Ishikawa (cell line): ENCODE results near the gene C11orf54.

ENCODE experiments used
- CEBPB ChIP-seq: IDR thresholded peaks from 2 replicates; pipeline ENCODE4 v1.6.1; 2012
- CREB1 ChIP-seq: IDR thresholded peaks from 2 replicates; pipeline ENCODE4 v1.6.1; 2012; ENCODE audit warnings: low read depth
- EGR1 ChIP-seq: IDR thresholded peaks from 2 replicates; pipeline ENCODE4 v1.6.1; 2012
- EP300 ChIP-seq: IDR thresholded peaks from 2 replicates; pipeline ENCODE4 v1.6.1; 2012; ENCODE audit warnings: borderline replicate concordance
- FOXM1 ChIP-seq: IDR thresholded peaks from 2 replicates; pipeline ENCODE4 v1.6.1; 2012; ENCODE audit warnings: low read depth, borderline replicate concordance
- MAX ChIP-seq: IDR thresholded peaks from 2 replicates; pipeline ENCODE4 v1.6.1; 2012
- NFIC ChIP-seq: IDR thresholded peaks from 2 replicates; pipeline ENCODE4 v1.6.1; 2012
- RAD21 ChIP-seq: IDR thresholded peaks from 2 replicates; pipeline ENCODE4 v1.6.1; 2012; ENCODE audit warnings: low read depth
- REST ChIP-seq: IDR thresholded peaks from 2 replicates; pipeline ENCODE4 v1.6.1; 2012; ENCODE audit warnings: low read depth, mild to moderate bottlenecking
- TAF1 ChIP-seq: IDR thresholded peaks from 2 replicates; pipeline ENCODE4 v1.6.1; 2012; ENCODE audit warnings: low read depth, mild to moderate bottlenecking
- TCF12 ChIP-seq: IDR thresholded peaks from 2 replicates; pipeline ENCODE4 v1.6.1; 2012; ENCODE audit warnings: low read depth
- TEAD4 ChIP-seq: IDR thresholded peaks from 2 replicates; pipeline ENCODE4 v1.6.1; 2012
- USF1 ChIP-seq: IDR thresholded peaks from 2 replicates; pipeline ENCODE4 v1.6.1; 2012
- YY1 ChIP-seq: IDR thresholded peaks from 2 replicates; pipeline ENCODE4 v1.6.1; 2012; ENCODE audit warnings: low read depth
- ZBTB7A ChIP-seq: IDR thresholded peaks from 2 replicates; pipeline ENCODE4 v1.6.1; 2012; ENCODE audit warnings: low read depth

C11orf54 gene

GRCh38 chr11:93744669-93745004, 3.2 kb downstream of the C11orf54 start:
- TF ChIP-seq TCF12, result no peak
- no peak for TF ChIP-seq EGR1
- no peak for TF ChIP-seq USF1
- TF ChIP-seq YY1, result no peak
- TF ChIP-seq REST, result no peak
- TF ChIP-seq CREB1, result no peak
- no peak for TF ChIP-seq FOXM1
- no peak for TF ChIP-seq ZBTB7A
- no peak for TF ChIP-seq MAX
- no peak for TF ChIP-seq TAF1
- no peak for TF ChIP-seq RAD21
- TF ChIP-seq CEBPB, result no peak
- TF ChIP-seq TEAD4, result no peak
- TF ChIP-seq NFIC, result no peak
- TF ChIP-seq EP300, result no peak

GRCh38 chr11:93746101-93746500, 4.6 kb downstream of the C11orf54 start:
- no peak for TF ChIP-seq YY1
- no peak for TF ChIP-seq MAX
- TF ChIP-seq TCF12, result no peak

GRCh38 chr11:93747122-93747521, 5.7 kb downstream of the C11orf54 start:
- no peak for TF ChIP-seq EP300
- no peak for TF ChIP-seq RAD21
- no peak for TF ChIP-seq ZBTB7A
- TF ChIP-seq NFIC, result no peak
- TF ChIP-seq REST, result no peak
- no peak for TF ChIP-seq TEAD4
- TF ChIP-seq MAX, result no peak
- TF ChIP-seq CEBPB, result no peak
- no peak for TF ChIP-seq USF1
- no peak for TF ChIP-seq EGR1

- no peak for TF ChIP-seq YY1
- TF ChIP-seq RAD21, result no peak
- TF ChIP-seq TAF1, result no peak
- TF ChIP-seq REST, result no peak
- TF ChIP-seq TEAD4, result no peak
- no peak for TF ChIP-seq CREB1
- no peak for TF ChIP-seq NFIC
- TF ChIP-seq MAX, result no peak
- TF ChIP-seq EGR1, result no peak
- no peak for TF ChIP-seq FOXM1
- TF ChIP-seq USF1, result no peak
- no peak for TF ChIP-seq ZBTB7A
- no peak for TF ChIP-seq TCF12
- TF ChIP-seq CEBPB, result no peak
- no peak for TF ChIP-seq EP300
Observed at GRCh38 chr11:93751001-93751400, 9.5 kb downstream of the C11orf54 start.
